ENCODE measurements around the gene LMBR1L.
"Not testable (repeated sequence)": the region's sequence is repeated elsewhere in the genome, so short reads cannot be mapped to it uniquely, and the experiment has no call there.

Gene LMBR1L

DNA sequence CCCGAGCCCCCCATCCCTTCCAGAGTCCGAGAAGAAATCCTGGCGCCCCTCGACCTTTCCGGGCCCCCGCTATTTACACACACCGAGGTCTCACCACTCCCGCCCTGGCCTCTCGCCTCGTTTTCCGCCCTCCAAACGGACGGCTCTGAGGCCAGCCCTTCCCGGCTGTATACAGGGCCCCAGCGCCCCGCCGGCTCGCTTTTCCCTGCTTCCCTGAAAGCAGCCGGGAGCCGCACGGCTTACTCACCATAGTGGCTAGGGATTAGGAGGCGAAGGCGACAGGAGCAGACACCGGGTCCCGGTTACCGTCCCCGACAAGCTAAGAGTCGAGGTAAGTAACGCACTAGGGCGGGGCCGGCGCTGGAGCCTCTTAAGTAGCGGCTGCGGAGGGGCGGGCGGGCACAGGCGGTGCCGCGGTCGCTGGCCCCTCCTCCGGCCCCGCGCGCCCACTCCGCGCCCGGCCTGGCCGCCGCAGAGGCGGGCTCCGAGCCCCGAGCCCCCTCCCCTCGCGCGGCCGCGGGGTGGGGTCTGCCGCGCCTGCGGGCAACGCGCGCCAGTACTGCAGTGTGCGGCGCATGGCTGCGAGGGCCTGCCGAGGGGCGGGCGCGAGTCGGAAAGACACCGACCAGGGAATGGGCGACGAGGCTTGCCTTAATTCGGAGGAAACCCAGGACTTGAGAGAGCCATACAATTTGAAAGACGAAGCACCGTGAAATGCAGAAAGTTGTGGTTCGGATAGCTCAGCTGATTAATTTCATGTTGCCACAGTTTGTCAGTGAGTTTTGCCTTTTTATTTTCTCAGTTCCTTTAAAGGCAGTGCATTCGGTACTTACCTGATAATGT lies 20.6 kb upstream of the LMBR1L start, which contains the start of gene TUBA1B:
TSS of gene TUBA1B (minus strand) at position 345 of the 843 bp plus-strand sequence. CDS start at position 250, 95 bp downstream.
- DNase-seq (peak; percentile 87), ATAC-seq (replicated peaks) (peak; percentile 77 to 84)
- no peaks in the 10 kb centered on the region for H3K27me3 Mint-ChIP-seq
- H3K36me3 Mint-ChIP-seq = peaks cover 36 to 44% of the 10 kb centered on the region in 2 donors
- no peaks in the 10 kb centered on the region for H3K9me3 Mint-ChIP-seq
- peaks cover 26 to 61% of the 10 kb centered on the region in 2 donors for H3K4me1 Mint-ChIP-seq
- peak within 1 kb of the TSS; percentile 100 for H3K27ac Mint-ChIP-seq
- peak within 1 kb of the TSS; percentile 84 to 99 for H3K4me3 Mint-ChIP-seq

DNA sequence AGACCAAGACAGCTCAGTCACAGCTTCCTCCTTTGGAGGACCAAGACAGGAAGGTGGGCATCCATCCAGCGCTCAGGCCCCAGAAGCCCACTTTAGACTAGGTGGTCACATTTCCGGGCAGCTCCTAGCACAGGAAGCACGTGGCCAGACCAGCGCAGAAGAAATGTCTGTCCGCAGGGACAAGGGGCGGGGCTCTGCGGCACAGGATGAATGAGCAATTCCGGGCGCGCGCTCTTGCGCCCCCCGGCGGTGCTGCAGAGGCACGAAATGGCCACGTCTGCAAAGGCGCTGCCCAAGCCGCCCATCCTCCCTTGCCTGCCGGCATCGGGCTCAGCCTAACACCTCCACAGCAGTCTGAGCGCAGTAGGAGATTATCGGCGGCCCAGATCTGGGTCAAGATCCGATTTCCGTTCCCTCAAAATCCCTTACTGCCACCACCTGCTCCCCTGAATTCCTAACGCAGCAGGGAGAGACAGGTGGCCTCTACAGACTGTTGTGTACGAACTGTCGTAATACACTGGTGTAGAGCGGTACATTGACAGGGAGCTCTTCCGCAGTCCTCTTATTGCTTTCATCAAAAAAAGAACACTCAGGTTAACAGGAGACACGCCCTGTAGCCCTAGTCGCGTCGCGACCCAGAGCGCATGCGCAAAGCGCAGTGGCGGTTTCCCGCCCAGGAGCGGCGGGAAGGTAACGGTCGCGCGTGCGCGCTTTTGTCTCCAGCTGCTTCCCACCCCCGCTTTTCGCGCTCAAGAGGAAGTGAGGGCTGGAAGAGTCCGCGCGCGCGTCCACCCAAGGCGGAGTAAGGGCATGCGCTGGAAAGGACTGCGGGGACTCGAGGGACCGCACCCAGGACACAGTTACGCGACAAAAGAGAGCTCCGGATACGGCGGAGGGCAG lies 19.8 kb upstream of the LMBR1L start:
- Mint-ChIP-seq H3K36me3 (peaks cover 36 to 44% of the 10 kb centered on the region in 2 donors), H3K27me3 (no peaks in the 10 kb centered on the region), H3K4me3 (peak overlapping the region; percentile 84 to 99), H3K27ac (peak overlapping the region; percentile 100), H3K4me1 (peaks cover 26 to 61% of the 10 kb centered on the region in 2 donors), H3K9me3 (no peaks in the 10 kb centered on the region)
- DNase-seq (peak; percentile 89), ATAC-seq (replicated peaks) (peak; percentile 71 to 72)

DNA sequence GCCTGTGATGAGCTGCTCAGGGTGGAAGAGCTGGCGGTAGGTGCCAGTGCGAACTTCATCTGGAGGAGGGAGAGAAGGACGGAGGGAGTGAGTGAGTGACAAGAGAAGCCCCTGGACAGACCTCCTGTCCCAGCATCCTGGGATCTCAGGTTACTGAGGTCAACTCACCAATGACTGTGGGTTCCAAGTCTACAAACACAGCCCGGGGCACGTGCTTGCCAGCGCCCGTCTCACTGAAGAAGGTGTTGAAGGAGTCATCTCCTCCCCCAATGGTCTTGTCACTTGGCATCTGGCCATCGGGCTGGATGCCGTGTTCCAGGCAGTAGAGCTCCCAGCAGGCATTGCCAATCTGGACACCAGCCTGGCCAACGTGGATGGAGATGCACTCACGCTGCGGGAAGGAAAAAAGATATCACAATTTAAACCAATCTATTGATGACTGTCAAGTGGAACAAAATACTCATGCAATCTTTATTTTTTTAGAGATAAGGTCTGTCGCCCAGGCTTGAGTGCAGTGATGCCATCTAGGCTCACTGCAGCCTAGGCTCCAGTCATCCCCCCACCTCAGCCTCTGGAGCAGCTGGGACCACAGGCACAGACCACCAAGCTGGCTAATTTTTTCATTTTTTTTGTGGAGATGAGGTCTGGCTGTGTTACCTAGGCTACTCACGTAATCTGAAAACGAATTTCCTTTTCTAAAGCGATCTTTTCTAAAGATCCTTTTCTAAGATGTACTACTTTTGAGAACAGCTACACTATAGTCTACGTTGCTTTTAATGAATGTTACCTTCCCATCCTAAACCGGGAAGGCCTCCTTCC lies 18.9 kb upstream of the LMBR1L start:
- Mint-ChIP-seq H3K9me3 (no peaks in the 10 kb centered on the region), H3K4me1 (peaks cover 26 to 58% of the 10 kb centered on the region in 2 donors), H3K27me3 (no peaks in the 10 kb centered on the region), H3K27ac (peak overlapping the region; percentile 100), H3K36me3 (peaks cover 36 to 44% of the 10 kb centered on the region in 2 donors), H3K4me3 (peak overlapping the region; percentile 84 to 99)
- ATAC-seq (replicated peaks) = no peak
- DNase-seq = no peak

DNA sequence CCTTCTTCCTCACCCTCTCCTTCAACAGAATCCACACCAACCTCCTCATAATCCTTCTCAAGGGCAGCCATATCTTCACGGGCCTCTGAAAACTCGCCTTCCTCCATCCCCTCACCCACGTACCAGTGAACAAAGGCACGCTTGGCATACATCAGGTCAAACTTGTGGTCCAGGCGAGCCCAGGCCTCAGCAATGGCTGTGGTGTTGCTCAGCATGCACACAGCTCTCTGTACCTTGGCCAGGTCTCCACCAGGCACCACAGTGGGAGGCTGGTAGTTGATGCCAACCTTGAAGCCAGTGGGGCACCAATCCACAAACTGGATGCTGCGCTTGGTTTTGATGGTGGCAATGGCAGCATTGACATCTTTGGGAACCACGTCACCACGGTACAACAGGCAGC lies 17.3 kb upstream of the LMBR1L start:
- Mint-ChIP-seq H3K4me1 (peaks cover 24 to 47% of the 10 kb centered on the region in 2 donors), H3K27ac (peak overlapping the region; percentile 42), H3K36me3 (peaks cover 36 to 44% of the 10 kb centered on the region in 2 donors)
- not testable (repeated sequence) for H3K27me3 Mint-ChIP-seq; ATAC-seq (replicated peaks); H3K4me3 Mint-ChIP-seq; H3K9me3 Mint-ChIP-seq; DNase-seq

DNA sequence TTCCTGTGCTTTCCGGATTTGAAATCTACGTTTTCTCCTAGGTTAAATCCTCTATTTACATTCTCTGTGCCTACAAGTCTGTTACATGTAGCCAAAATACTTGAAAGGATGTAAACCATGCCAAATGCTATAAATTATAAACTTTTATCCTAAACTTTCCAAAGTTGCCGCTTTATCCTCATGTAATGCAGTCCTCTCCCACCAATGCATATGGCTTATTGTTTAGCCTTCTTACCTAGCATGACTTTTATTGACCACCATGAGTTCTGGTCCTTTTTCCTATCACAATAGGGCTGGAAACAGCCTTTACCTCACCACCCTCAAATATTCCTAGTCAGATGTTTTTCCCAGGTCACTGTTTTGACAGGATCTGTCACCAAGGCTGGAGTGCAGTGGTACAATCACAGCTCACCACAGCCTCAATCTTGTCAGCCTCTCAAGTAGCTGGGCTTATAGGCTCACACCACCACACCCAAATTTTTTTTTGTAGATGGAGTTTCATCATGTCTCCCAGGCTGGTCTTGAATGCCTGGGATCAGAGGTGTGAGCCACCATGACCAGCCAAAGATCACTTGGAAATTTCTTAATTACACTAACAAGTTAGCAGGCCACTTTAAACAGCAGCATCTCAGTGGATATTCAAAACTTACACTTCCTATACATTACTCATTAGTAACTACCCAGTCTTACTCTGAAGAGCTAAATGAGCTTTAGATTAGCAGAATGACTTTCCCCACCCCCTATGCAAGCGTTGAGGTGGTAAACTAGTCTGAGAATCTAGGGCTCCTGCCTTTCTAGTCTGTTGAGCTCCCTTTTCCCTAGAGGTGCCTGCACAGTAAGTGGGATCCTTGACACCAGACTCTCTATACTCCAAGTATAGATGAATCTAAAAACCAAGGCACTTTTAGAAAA lies 16.5 kb upstream of the LMBR1L start:
- Mint-ChIP-seq H3K27ac (peak overlapping the region; percentile 88), H3K4me3 (peak overlapping the region in 1 of 2 donors; percentile 13), H3K27me3 (no peaks in the 10 kb centered on the region), H3K4me1 (peaks cover 23 to 40% of the 10 kb centered on the region in 2 donors), H3K9me3 (no peaks in the 10 kb centered on the region), H3K36me3 (peaks cover 36 to 44% of the 10 kb centered on the region in 2 donors)
- ATAC-seq (replicated peaks) (no peak), DNase-seq (no peak)

DNA sequence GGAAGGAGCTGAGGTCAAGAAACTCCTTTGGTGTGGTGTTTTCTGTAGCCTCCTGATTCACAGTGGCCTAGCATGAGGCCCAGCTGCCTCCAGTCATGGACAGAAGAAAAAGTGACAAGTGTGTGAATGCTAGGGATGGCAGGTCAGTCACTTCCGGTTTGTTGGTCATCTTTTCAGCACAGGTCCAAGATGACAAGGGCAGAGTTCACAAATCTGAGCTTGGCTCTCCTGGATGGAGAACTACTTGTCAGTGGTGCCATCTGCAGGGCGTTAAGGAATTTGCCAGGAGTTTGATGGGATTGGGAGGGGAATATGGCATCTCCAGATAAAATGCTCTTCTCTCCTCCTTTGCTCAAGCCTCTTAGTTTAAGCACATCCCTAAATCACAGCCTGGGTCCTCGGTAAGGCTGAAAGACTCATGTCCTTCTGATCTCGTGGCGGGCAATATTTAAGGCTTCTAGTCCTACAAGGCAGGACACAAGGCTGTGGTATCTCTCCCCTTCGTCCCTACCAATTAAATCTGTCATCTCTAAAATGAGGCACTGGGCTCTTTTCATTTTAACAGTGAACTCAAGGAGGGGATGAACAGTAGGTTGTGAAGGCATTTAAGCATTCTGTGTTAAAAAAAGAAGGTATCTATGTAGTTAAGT lies 10.5 kb upstream of the LMBR1L start:
- Mint-ChIP-seq H3K27me3 (no peaks in the 10 kb centered on the region), H3K27ac (no peak overlapping the region), H3K4me1 (no peaks in the 10 kb centered on the region), H3K4me3 (no peak overlapping the region), H3K36me3 (no peaks in the 10 kb centered on the region), H3K9me3 (no peaks in the 10 kb centered on the region)
- no peak for ATAC-seq (replicated peaks)
- DNase-seq = no peak

DNA sequence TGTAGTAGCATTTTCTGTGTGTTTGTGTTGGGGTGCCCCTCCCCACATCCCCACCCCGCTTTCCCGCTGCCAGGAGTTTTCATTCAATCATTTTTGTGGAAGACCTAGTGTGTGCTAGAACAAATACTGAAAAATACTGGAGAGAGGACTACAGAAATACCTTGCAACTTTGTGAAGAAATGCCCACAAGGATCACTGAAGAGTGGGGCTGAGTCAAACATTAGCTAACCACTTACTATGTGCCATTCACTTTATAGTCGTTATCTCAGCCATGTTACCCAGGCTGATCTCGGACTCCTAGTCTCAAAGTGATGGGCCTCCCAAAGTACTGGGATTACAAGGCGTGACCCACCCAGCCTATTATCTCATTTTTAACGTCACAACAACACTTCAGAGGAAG lies 559 bp upstream of the LMBR1L start:
- ATAC-seq (replicated peaks) (no peak), DNase-seq (no peak)
- peak overlapping the region; percentile 96 for H3K4me3 Mint-ChIP-seq
- no peaks in the 10 kb centered on the region for H3K9me3 Mint-ChIP-seq
- peak overlapping the region; percentile 96 for H3K27ac Mint-ChIP-seq
- peaks cover 5 to 6% of the 10 kb centered on the region in 2 donors for H3K36me3 Mint-ChIP-seq
- peaks cover 19 to 38% of the 10 kb centered on the region in 2 donors for H3K4me1 Mint-ChIP-seq
- no peaks in the 10 kb centered on the region for H3K27me3 Mint-ChIP-seq

DNA sequence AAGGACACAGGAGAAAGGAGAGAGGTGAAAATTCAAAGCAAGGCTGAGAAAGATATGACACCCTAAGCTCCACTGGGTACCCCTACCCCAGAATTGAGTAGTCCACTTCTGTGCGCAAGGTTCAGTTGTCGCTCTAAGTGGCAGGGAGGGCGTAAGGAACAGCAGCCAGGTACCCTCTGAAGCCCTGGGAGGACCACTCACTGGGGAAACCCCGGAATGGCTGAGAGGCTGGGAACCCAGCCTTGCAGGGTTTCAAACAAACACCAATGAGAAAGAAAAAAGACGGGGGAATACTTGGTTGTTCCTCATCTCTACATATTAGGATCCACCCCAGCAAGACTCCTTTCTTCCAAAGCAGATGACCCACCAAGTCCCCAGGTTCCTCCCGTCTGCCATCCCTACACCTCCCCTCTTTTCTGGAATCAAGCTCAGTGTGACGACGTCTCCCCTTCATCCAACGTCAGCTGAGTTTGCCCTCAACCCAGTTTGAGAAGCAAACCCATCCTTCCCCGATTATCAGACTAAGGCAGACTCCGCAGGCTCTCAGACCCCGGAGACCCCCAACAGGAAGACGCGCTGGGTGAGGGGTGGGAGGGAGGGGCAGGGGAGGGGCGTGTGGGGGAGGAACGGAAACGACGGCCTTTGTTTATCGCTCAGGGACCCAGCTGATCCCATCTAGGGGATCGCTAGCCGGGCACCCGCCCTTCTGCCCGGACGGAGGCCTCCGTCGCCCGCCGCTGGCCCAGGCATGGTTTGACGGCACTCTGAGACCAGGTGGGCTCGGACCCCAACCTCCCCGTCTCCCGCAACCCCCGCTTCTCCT lies 795 bp downstream of the LMBR1L start:
- peak overlapping the region; percentile 96 for H3K27ac Mint-ChIP-seq
- peaks cover 6 to 9% of the 10 kb centered on the region in 2 donors for H3K36me3 Mint-ChIP-seq
- ATAC-seq (replicated peaks) (peak in 1 of 2 donors; percentile 12), DNase-seq (no peak)
- peak overlapping the region; percentile 96 for H3K4me3 Mint-ChIP-seq
- no peaks in the 10 kb centered on the region for H3K9me3 Mint-ChIP-seq
- peaks cover 24 to 49% of the 10 kb centered on the region in 2 donors for H3K4me1 Mint-ChIP-seq
- no peaks in the 10 kb centered on the region for H3K27me3 Mint-ChIP-seq

DNA sequence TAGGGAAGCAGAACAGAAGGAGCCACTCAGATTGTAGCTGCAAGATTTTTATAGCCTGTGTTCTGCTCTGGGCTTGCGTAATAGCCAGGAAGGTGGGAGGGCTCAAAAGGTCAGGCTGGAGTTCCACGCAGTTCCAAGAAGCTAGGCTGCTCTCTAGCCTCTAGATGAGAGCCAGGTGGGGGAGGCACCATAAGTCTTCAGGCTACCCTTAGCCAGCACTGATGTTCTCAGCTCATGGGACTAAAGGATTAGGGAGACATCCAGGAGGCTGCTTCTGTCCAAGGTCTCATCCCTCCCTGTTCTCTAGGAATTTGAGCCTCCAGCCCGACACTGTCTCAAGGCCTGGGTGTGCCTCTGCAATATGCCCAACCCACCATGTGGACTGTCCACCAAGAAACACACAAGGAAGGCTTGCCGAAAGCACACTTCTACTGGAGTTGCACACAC lies 1.7 kb downstream of the LMBR1L start:
- H3K27ac Mint-ChIP-seq = no peak overlapping the region
- peak overlapping the region; percentile 96 for H3K4me3 Mint-ChIP-seq
- peaks cover 13 to 16% of the 10 kb centered on the region in 2 donors for H3K36me3 Mint-ChIP-seq
- ATAC-seq (replicated peaks) (no peak), DNase-seq (no peak)
- H3K4me1 Mint-ChIP-seq = peaks cover 24 to 49% of the 10 kb centered on the region in 2 donors
- no peaks in the 10 kb centered on the region for H3K9me3 Mint-ChIP-seq
- no peaks in the 10 kb centered on the region for H3K27me3 Mint-ChIP-seq

DNA sequence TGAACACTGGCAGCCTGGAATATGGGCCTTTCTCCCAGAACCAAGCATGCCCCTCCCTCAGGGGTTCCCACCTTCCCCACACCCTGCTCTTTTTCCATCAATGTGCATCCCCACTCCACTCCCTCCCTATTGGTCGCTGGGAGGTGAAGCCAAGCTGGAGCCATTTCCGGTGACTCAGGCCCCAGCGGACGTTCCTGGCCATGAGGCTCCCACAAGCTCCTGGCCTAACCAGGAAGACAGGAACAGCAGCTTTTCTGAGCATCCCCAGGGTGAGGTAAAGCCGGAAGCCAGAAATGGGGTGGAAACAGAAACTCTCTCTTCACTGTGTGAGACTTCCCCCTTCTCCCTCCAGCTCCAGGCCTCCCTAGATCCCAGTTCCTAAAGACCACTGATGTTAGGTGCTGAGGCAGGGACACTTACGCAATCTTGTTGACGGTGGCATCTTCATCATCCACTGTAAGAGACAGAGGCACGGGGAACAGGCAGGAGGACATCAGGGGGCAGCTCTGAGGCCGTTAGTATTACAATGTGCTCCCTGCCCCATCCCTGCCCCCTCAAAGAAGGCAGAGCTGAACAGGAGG lies 5.1 kb downstream of the LMBR1L start:
- Mint-ChIP-seq H3K27ac (no peak overlapping the region), H3K4me3 (no peak overlapping the region), H3K9me3 (no peaks in the 10 kb centered on the region), H3K4me1 (peaks cover 23 to 46% of the 10 kb centered on the region in 2 donors), H3K36me3 (peaks cover 23 to 47% of the 10 kb centered on the region in 2 donors), H3K27me3 (no peaks in the 10 kb centered on the region)
- ATAC-seq (replicated peaks) (no peak), DNase-seq (no peak)

DNA sequence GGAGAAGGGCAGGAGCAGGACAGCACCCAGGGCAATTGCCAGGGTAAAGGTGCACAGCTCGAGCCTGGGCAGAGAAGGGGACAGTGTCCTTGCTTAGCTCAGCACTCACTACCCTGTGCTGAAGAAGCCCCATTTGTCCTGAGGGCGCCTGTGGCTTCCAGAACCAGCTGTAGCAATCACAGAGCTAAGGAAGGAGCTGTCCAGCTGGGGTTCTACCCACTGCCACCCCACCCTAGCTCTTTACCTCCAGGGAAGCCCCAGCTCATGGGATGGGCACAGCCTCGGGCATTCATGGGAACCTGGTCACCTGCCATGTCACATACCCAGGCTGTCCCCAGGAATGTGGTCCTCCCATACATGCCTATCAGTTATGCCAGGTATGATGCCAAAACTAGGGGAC lies 5.8 kb downstream of the LMBR1L start:
- H3K9me3 Mint-ChIP-seq = no peaks in the 10 kb centered on the region

More for the DNA sequence above, 5.8 kb downstream of the LMBR1L start:
- Mint-ChIP-seq H3K27me3 (no peaks in the 10 kb centered on the region), H3K4me1 (peaks cover 21 to 44% of the 10 kb centered on the region in 2 donors), H3K27ac (no peak overlapping the region), H3K4me3 (no peak overlapping the region), H3K36me3 (peaks cover 26 to 55% of the 10 kb centered on the region in 2 donors)
- ATAC-seq (replicated peaks) (no peak), DNase-seq (no peak)

Measured in stimulated activated naive B cell treated with anti-CD40 and anti-IgM and Interleukin-4, amounts not matched to agents 10 μg/mL and 1 μg/mL and 100 μg/mL, for 72 hours (primary cell).